Activated naive CD4-positive, alpha-beta T cell treated with anti-CD3 and anti-CD28 coated beads for 36 hours (primary cell): Measurements from ENCODE around the gene ATP1A2. TPM values are rescaled to one million over a fixed set of nuclear protein-coding genes. Genes with fewer than 3 reads are reported as not detected.

ENCODE experiments used
- CTCF ChIA-PET: fragments of 350-600 bp; sonication (Branson Sonifier 250); formaldehyde crosslinking; loops from one replicate; lab custom pipeline; 2021; ENCODE audit warnings: antibody characterized with exemption; lab: Charles Lee
- DNase-seq: peaks from one replicate; pipeline ENCODE4 v3.0.0-alpha.2; 2020
- H3K27ac Mint-ChIP-seq: one replicate; pipeline ENCODE4 v1.8.0; 2021; ENCODE audit warnings: mild to moderate bottlenecking, mixed read lengths
- H3K27me3 Mint-ChIP-seq: one replicate; pipeline ENCODE4 v1.8.0; 2021; ENCODE audit warnings: low read depth, mixed read lengths
- H3K36me3 Mint-ChIP-seq: one replicate; pipeline ENCODE4 v1.8.0; 2021; ENCODE audit warnings: low read depth, mixed read lengths
- H3K4me1 Mint-ChIP-seq: one replicate; pipeline ENCODE4 v1.8.0; 2021; ENCODE audit warnings: low read depth, mixed read lengths
- H3K4me3 Mint-ChIP-seq: one replicate; pipeline ENCODE4 v1.8.0; 2021; ENCODE audit warnings: mild to moderate bottlenecking, moderate library complexity, mixed read lengths
- H3K9me3 Mint-ChIP-seq: one replicate; pipeline ENCODE4 v1.8.0; 2021; ENCODE audit warnings: mixed read lengths
- intact Hi-C: fragments of 100-400 bp; cut with micrococcal nuclease; formaldehyde crosslinking; loops from one replicate; pipeline ENCODE4 v1.15.1; 2023
- total RNA-seq, 2 experiments: library from RNA; stranded (reverse); gene quantifications; one replicate each; pipeline ENCODE4 v1.2.3, GENCODE V29; 2021

Gene ATP1A2
- total RNA-seq, 2 experiments from 2014 or later = not detected

DNA sequence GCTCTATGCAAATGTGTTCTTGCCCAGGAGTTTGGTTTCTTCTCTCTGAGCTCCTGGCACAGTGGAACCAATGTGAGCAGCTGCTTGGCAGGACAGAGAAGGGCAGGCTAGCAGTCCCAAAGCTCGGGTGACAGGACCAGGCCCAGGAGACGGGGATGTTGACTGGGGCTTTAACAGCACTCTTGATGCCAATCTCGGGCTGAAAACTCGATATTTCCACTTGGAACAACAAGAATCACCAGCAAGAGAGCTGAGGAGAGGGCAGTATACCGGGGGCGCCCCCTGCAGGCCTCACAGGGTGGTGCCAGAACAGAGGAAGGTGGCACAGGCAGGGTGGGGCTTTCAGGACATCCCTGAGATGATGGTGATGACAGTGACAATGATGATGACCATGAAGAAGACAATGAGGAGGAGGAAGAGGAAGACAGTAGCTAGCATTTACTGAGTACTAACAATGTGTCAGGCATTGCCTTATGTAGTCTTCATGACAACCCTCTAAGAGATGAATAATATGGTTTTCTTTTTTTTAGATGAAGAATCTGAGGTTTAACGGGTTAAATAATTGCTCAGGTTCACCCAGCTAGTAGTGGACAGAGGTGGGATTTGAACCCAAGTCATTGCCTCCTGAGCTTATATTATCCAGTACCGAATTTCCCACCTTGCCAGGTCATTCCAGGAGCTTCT is 36.9 kb upstream of the ATP1A2 start:
- Mint-ChIP-seq H3K27me3 (peaks cover 40% of the 10 kb centered on the region), H3K27ac (no peak overlapping the region), H3K4me3 (no peak overlapping the region), H3K4me1 (no peaks in the 10 kb centered on the region), H3K9me3 (no peaks in the 10 kb centered on the region), H3K36me3 (no peaks in the 10 kb centered on the region)
- CTCF ChIA-PET = interaction anchor here (0.7 to 21.7 kb wide), 39 partner anchors 9 to 298 kb away, joined by 3 to 565 read pairs (median 5); partner anchors contain the start of genes IGSF8, KCNJ10 and PIGM
- DNase-seq = peak; percentile 77
- intact Hi-C loops = loop anchor here (1.0 to 2.0 kb wide), 3 partner anchors 32 to 298 kb away; partner anchors contain the start of gene DUSP23

GRCh38 chr1:160079448-160079847 is 36.1 kb upstream of the ATP1A2 start:
- CTCF ChIA-PET = interaction anchor here (0.6 to 21.7 kb wide), 26 partner anchors 9 to 297 kb away, joined by 3 to 565 read pairs (median 6); partner anchors contain the start of genes IGSF8, KCNJ10 and PIGM
- Mint-ChIP-seq H3K27ac (no peak overlapping the region), H3K4me1 (peaks cover 4% of the 10 kb centered on the region), H3K9me3 (no peaks in the 10 kb centered on the region), H3K4me3 (no peak overlapping the region), H3K27me3 (peaks cover 40% of the 10 kb centered on the region), H3K36me3 (no peaks in the 10 kb centered on the region)
- no peak for DNase-seq
- intact Hi-C loops = loop anchor here (2.0 kb wide), 1 partner anchor 299 kb away; the partner anchor contains the start of gene DUSP23

- Mint-ChIP-seq H3K27me3 (peaks cover 40% of the 10 kb centered on the region), H3K4me1 (peaks cover 5% of the 10 kb centered on the region), H3K36me3 (no peaks in the 10 kb centered on the region), H3K27ac (no peak overlapping the region), H3K4me3 (no peak overlapping the region), H3K9me3 (no peaks in the 10 kb centered on the region)
- DNase-seq = no peak
- intact Hi-C loops = loop anchor here (5.0 kb wide), 1 partner anchor 283 kb away; no protein-coding TSS in a partner anchor
- CTCF ChIA-PET = interaction anchor here (0.9 to 21.7 kb wide), 6 partner anchors 11 to 144 kb away, joined by 3 to 565 read pairs (median 5); partner anchors contain the start of genes KCNJ10 and PIGM
Measured at GRCh38 chr1:160080381-160081100, 35.0 kb upstream of the ATP1A2 start.

- H3K27ac Mint-ChIP-seq = no peak within 1 kb of the TSS
- CTCF ChIA-PET = interaction anchor here (0.9 to 21.7 kb wide), 9 partner anchors 11 to 145 kb away, joined by 3 to 565 read pairs (median 3); partner anchors contain the start of genes KCNJ10 and PIGM
- DNase-seq = no peak
- intact Hi-C loops = loop anchor here (5.0 kb wide), 1 partner anchor 284 kb away; no protein-coding TSS in a partner anchor
- H3K27me3 Mint-ChIP-seq = peaks cover 40% of the 10 kb centered on the region
- H3K9me3 Mint-ChIP-seq = no peaks in the 10 kb centered on the region
- peaks cover 5% of the 10 kb centered on the region for H3K4me1 Mint-ChIP-seq
- H3K36me3 Mint-ChIP-seq = no peaks in the 10 kb centered on the region
- H3K4me3 Mint-ChIP-seq = no peak within 1 kb of the TSS
Measured at GRCh38 chr1:160081261-160081936, 34.2 kb upstream of the ATP1A2 start, which contains the start of gene KCNJ9. KCNJ9 (plus strand) TSS chr1:160081538; CDS start chr1:160084031, 2,493 bp downstream.

- H3K36me3 Mint-ChIP-seq = no peaks in the 10 kb centered on the region
- H3K27me3 Mint-ChIP-seq = peaks cover 36% of the 10 kb centered on the region
- H3K27ac Mint-ChIP-seq = no peak overlapping the region
- intact Hi-C loops = loop anchor here (5.0 kb wide), 1 partner anchor 285 kb away; no protein-coding TSS in a partner anchor
- H3K4me3 Mint-ChIP-seq = no peak overlapping the region
- CTCF ChIA-PET = interaction anchor here (0.9 to 21.7 kb wide), 3 partner anchors 14 to 52 kb away, joined by 3 to 565 read pairs (median 3); no protein-coding TSS in a partner anchor
- H3K4me1 Mint-ChIP-seq = peaks cover 5% of the 10 kb centered on the region
- DNase-seq = no peak
- H3K9me3 Mint-ChIP-seq = no peaks in the 10 kb centered on the region
Measured at GRCh38 chr1:160082487-160082886, 33.1 kb upstream of the ATP1A2 start.

- no peak overlapping the region for H3K27ac Mint-ChIP-seq
- no peaks in the 10 kb centered on the region for H3K36me3 Mint-ChIP-seq
- peaks cover 35% of the 10 kb centered on the region for H3K27me3 Mint-ChIP-seq
- DNase-seq = no peak
- H3K9me3 Mint-ChIP-seq = no peaks in the 10 kb centered on the region
- intact Hi-C loops = loop anchor here (5.0 kb wide), 1 partner anchor 286 kb away; no protein-coding TSS in a partner anchor
- CTCF ChIA-PET = interaction anchor here (21.7 kb wide), 1 partner anchor 32 kb away, joined by 565 read pairs; no protein-coding TSS in a partner anchor
- H3K4me1 Mint-ChIP-seq = peaks cover 5% of the 10 kb centered on the region
- no peak overlapping the region for H3K4me3 Mint-ChIP-seq
Measured at GRCh38 chr1:160082926-160083325, 32.6 kb upstream of the ATP1A2 start.

GRCh38 chr1:160083968-160084770 is 31.4 kb upstream of the ATP1A2 start:
- H3K27ac Mint-ChIP-seq = no peak overlapping the region
- intact Hi-C loops = loop anchor here (1.0 to 5.0 kb wide), 5 partner anchors 25 to 287 kb away; partner anchors contain the start of gene PIGM
- H3K4me1 Mint-ChIP-seq = peaks cover 5% of the 10 kb centered on the region
- peaks cover 30% of the 10 kb centered on the region for H3K27me3 Mint-ChIP-seq
- peak overlapping the region; percentile 61 for H3K4me3 Mint-ChIP-seq
- DNase-seq = peak; percentile 86
- H3K9me3 Mint-ChIP-seq = no peaks in the 10 kb centered on the region
- no peaks in the 10 kb centered on the region for H3K36me3 Mint-ChIP-seq
- CTCF ChIA-PET = interaction anchor here (0.9 to 21.7 kb wide), 12 partner anchors 9 to 293 kb away, joined by 3 to 565 read pairs (median 9); partner anchors contain the start of gene IGSF8

- CTCF ChIA-PET = interaction anchor here (0.7 to 21.7 kb wide), 23 partner anchors 9 to 293 kb away, joined by 3 to 565 read pairs (median 5); partner anchors contain the start of gene IGSF8
- Mint-ChIP-seq H3K27me3 (peaks cover 24% of the 10 kb centered on the region), H3K9me3 (no peaks in the 10 kb centered on the region), H3K27ac (no peak overlapping the region), H3K36me3 (no peaks in the 10 kb centered on the region), H3K4me1 (peaks cover 5% of the 10 kb centered on the region), H3K4me3 (no peak overlapping the region)
- intact Hi-C loops = loop anchor here (1.0 to 5.0 kb wide), 7 partner anchors 13 to 291 kb away; partner anchors contain the start of genes IGSF8 and PIGM
- DNase-seq = no peak
Measured at GRCh38 chr1:160084771-160085321, 30.7 kb upstream of the ATP1A2 start.

DNA sequence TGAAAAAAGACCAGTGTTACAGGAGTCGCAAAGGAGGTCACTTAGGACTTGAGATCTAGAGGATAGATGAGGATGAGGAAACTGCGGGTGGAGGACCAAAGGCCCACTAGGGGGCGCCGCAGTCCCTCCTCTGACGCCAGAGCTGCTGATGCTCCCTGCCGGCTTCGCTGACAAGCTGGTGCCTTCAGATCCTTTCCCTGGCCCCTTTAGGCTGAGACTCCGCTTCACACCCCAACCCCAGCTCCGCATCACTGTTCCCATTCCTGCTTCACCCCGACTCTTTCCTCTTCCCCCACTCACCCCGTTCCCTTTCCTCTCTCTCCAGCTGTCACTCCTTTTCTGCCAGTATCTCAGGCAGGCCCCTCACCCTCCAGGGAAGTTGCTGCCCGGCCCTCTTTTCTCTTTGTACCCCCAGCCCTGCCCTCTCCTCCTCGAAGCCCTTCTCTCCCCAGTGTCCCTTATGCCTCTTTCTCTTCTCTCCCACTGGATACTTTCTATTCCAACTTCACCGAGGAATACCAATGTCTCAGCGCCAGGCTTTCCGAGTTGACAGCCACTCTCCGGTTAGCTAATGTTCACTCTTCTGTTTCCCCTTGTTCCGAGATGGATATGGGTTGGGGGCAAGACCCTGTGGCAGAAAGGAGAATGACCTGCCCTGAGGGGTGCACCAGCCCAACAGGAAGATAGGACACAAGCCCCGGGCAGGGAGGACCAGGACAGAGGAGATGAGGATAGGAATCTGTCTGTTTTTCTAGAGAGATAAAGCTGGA is 29.7 kb upstream of the ATP1A2 start:
- H3K27ac Mint-ChIP-seq = no peak overlapping the region
- H3K4me1 Mint-ChIP-seq = peaks cover 5% of the 10 kb centered on the region
- no peak overlapping the region for H3K4me3 Mint-ChIP-seq
- no peaks in the 10 kb centered on the region for H3K36me3 Mint-ChIP-seq
- intact Hi-C loops = loop anchor here (1.0 to 2.0 kb wide), 5 partner anchors 12 to 290 kb away; partner anchors contain the start of genes IGSF8 and PIGM
- peaks cover 17% of the 10 kb centered on the region for H3K27me3 Mint-ChIP-seq
- CTCF ChIA-PET = interaction anchor here (0.5 to 21.7 kb wide), 38 partner anchors 8 to 1296 kb away, joined by 3 to 565 read pairs (median 4); partner anchors contain the start of genes IGSF8 and PEX19
- H3K9me3 Mint-ChIP-seq = no peaks in the 10 kb centered on the region
- peak; percentile 88 for DNase-seq

GRCh38 chr1:160086456-160086892 is 29.1 kb upstream of the ATP1A2 start:
- H3K27ac Mint-ChIP-seq = no peak overlapping the region
- no peak for DNase-seq
- CTCF ChIA-PET = interaction anchor here (0.6 to 21.7 kb wide), 21 partner anchors 8 to 1297 kb away, joined by 3 to 565 read pairs (median 5); partner anchors contain the start of gene IGSF8
- H3K9me3 Mint-ChIP-seq = no peaks in the 10 kb centered on the region
- peaks cover 13% of the 10 kb centered on the region for H3K27me3 Mint-ChIP-seq
- no peak overlapping the region for H3K4me3 Mint-ChIP-seq
- no peaks in the 10 kb centered on the region for H3K36me3 Mint-ChIP-seq
- intact Hi-C loops = no loop called here
- H3K4me1 Mint-ChIP-seq = peaks cover 5% of the 10 kb centered on the region
